H9 (cell line): ENCODE data around the gene MILR1. TPM values are rescaled to one million over a fixed set of nuclear protein-coding genes. Genes with fewer than 3 reads are reported as not detected.
A peak's percentile ranks its signal among the peaks of the same experiment; 100 is the strongest.

Experiments used
- DNase-seq: peaks from one replicate; pipeline ENCODE4 v3.0.0-alpha.2; 2017
- H2AFZ ChIP-seq: one replicate; pipeline ENCODE4 v1.6.1; 2013; ENCODE audit warnings: mild to moderate bottlenecking, low read length, control low read depth, moderate library complexity
- H2AK5ac ChIP-seq: 2 replicates; pipeline ENCODE4 v1.6.1; 2013; ENCODE audit warnings: low read length, control low read depth, mixed read lengths; ENCODE audit not compliant: insufficient read length
- H2BK120ac ChIP-seq: one replicate; pipeline ENCODE4 v1.6.1; 2013; ENCODE audit warnings: low read depth, mild to moderate bottlenecking, low read length, control low read depth, inconsistent platforms; ENCODE audit not compliant: poor library complexity, severe bottlenecking
- H2BK12ac ChIP-seq: 2 replicates; pipeline ENCODE4 v1.6.1; 2013; ENCODE audit warnings: low read length, control low read depth, mixed read lengths, low read depth; ENCODE audit not compliant: insufficient read length
- H2BK15ac ChIP-seq: 2 replicates; pipeline ENCODE4 v1.6.1; 2013; ENCODE audit warnings: low read depth, low read length, control low read depth
- H2BK20ac ChIP-seq: one replicate; pipeline ENCODE4 v1.6.1; 2013; ENCODE audit warnings: low read depth, mild to moderate bottlenecking, low read length, control low read depth, inconsistent platforms; ENCODE audit not compliant: poor library complexity, severe bottlenecking
- H2BK5ac ChIP-seq: 2 replicates; pipeline ENCODE4 v1.6.1; 2013; ENCODE audit warnings: low read length, control low read depth, mixed read lengths; ENCODE audit not compliant: insufficient read length
- H3K14ac ChIP-seq: 2 replicates; pipeline ENCODE4 v1.6.1; 2013; ENCODE audit warnings: low read length, control low read depth; ENCODE audit not compliant: insufficient read depth
- H3K18ac ChIP-seq: 2 replicates; pipeline ENCODE4 v1.6.1; 2013; ENCODE audit warnings: low read depth, mild to moderate bottlenecking, mixed read lengths, low read length, control low read depth; ENCODE audit not compliant: insufficient read length
- H3K23ac ChIP-seq: 2 replicates; pipeline ENCODE4 v1.6.1; 2013; ENCODE audit warnings: low read length, control low read depth, mixed read lengths, low read depth; ENCODE audit not compliant: insufficient read length
- H3K23me2 ChIP-seq: 2 replicates; pipeline ENCODE4 v1.6.1; 2013; ENCODE audit warnings: low read depth, mild to moderate bottlenecking, mixed read lengths, low read length, control low read depth; ENCODE audit not compliant: insufficient read length, poor library complexity, severe bottlenecking
- H3K27ac ChIP-seq: 2 replicates; pipeline ENCODE4 v1.5.1; 2013; ENCODE audit warnings: low read length, control low read depth, mixed read lengths, low read depth; ENCODE audit not compliant: insufficient read length
- H3K27me3 ChIP-seq: 2 replicates; pipeline ENCODE4 v1.6.1; 2013; ENCODE audit warnings: low read length, control low read depth, inconsistent platforms; ENCODE audit not compliant: insufficient read depth
- H3K4ac ChIP-seq: 2 replicates; pipeline ENCODE4 v1.6.1; 2013; ENCODE audit warnings: low read depth, mild to moderate bottlenecking, control low read depth, inconsistent platforms, low read length, moderate library complexity
- H3K4me1 ChIP-seq: 2 replicates; pipeline ENCODE4 v1.6.1; 2013; ENCODE audit warnings: low read length, control low read depth, inconsistent platforms; ENCODE audit not compliant: insufficient read depth
- H3K4me2 ChIP-seq: 2 replicates; pipeline ENCODE4 v1.6.1; 2013; ENCODE audit warnings: low read length, control low read depth, mixed read lengths; ENCODE audit not compliant: insufficient read length, insufficient read depth
- H3K56ac ChIP-seq: 2 replicates; pipeline ENCODE4 v1.6.1; 2013; ENCODE audit warnings: low read depth, mild to moderate bottlenecking, mixed read lengths, low read length, control low read depth; ENCODE audit not compliant: insufficient read length
- H3K79me1 ChIP-seq: 2 replicates; pipeline ENCODE4 v1.6.1; 2013; ENCODE audit warnings: low read depth, mild to moderate bottlenecking, moderate library complexity, low read length, control low read depth, inconsistent platforms; ENCODE audit not compliant: insufficient read depth, poor library complexity, severe bottlenecking
- H3K79me2 ChIP-seq: 2 replicates; pipeline ENCODE4 v1.6.1; 2013; ENCODE audit warnings: low read length, control low read depth, inconsistent platforms; ENCODE audit not compliant: insufficient read depth
- H3K9ac ChIP-seq: 2 replicates; pipeline ENCODE4 v1.6.1; 2013; ENCODE audit warnings: low read length, control low read depth, mixed read lengths; ENCODE audit not compliant: insufficient read length; ENCODE audit errors: extremely low read depth
- H3K9me3 ChIP-seq: one replicate; pipeline ENCODE4 v1.6.1; 2013; ENCODE audit warnings: low read depth, low read length, inconsistent platforms; ENCODE audit not compliant: control insufficient read depth
- H3T11ph ChIP-seq: one replicate; pipeline ENCODE4 v1.6.1; 2013; ENCODE audit warnings: mild to moderate bottlenecking, low read length, control low read depth, inconsistent platforms
- H4K20me1 ChIP-seq: one replicate; pipeline ENCODE4 v1.6.1; 2013; ENCODE audit not compliant: control insufficient read depth, insufficient read length, insufficient read depth
- H4K5ac ChIP-seq: 2 replicates; pipeline ENCODE4 v1.6.1; 2013; ENCODE audit warnings: low read depth, mild to moderate bottlenecking, mixed read lengths, low read length, control low read depth; ENCODE audit not compliant: insufficient read length
- H4K8ac ChIP-seq: replicated peaks from 2 replicates; pipeline ENCODE4 v1.6.1; 2013; ENCODE audit warnings: low read length, control low read depth, mixed read lengths, low read depth; ENCODE audit not compliant: insufficient read length
- H4K91ac ChIP-seq: 2 replicates; pipeline ENCODE4 v1.6.1; 2013; ENCODE audit warnings: low read depth, mild to moderate bottlenecking, moderate library complexity, mixed read lengths, low read length, control low read depth; ENCODE audit not compliant: insufficient read length
- H3K27ac Mint-ChIP-seq, 3 experiments: 2 replicates in 2 of 3; 3 replicates in 1 of 3; pipeline ENCODE4 v1.8.0; 2020 to 2021; ENCODE audit warnings: mixed read lengths in 3 of 3, mild to moderate bottlenecking in 1 of 3, moderate library complexity in 1 of 3
- H3K27me3 Mint-ChIP-seq: 2 replicates; pipeline ENCODE4 v1.8.0; 2021; ENCODE audit warnings: low read depth, mild to moderate bottlenecking, moderate library complexity, mixed read lengths
- H3K36me3 Mint-ChIP-seq, 3 experiments: 2 replicates in 2 of 3; 3 replicates in 1 of 3; pipeline ENCODE4 v1.8.0; 2020 to 2021; ENCODE audit warnings: low read depth in 3 of 3, mixed read lengths in 3 of 3; ENCODE audit not compliant: insufficient read depth in 1 of 3
- H3K4me1 Mint-ChIP-seq, 2 experiments: 2 replicates each; pipeline ENCODE4 v1.8.0; 2020; ENCODE audit warnings: mixed read lengths in 2 of 2
- H3K4me3 Mint-ChIP-seq, 2 experiments: 2 replicates in 1 of 2; 3 replicates in 1 of 2; pipeline ENCODE4 v1.8.0; 2020 to 2021; ENCODE audit warnings: mild to moderate bottlenecking in 2 of 2, mixed read lengths in 2 of 2, moderate library complexity in 1 of 2
- H3K9me3 Mint-ChIP-seq, 2 experiments: 2 replicates in 1 of 2; 3 replicates in 1 of 2; pipeline ENCODE4 v1.8.0; 2020; ENCODE audit warnings: mild to moderate bottlenecking in 2 of 2, mixed read lengths in 2 of 2, moderate library complexity in 1 of 2
- CTCF ChIP-seq: fragments of 200-600 bp; sonication (generic); conservative IDR thresholded peaks from 3 replicates; pipeline ENCODE4 v1.8.0; 2021; ENCODE audit warnings: antibody characterized with exemption, mild to moderate bottlenecking
- WGBS: extraction: QIAGEN DNeasy Blood & Tissue Kit; methylation state at CpG from one replicate; pipeline ENCODE4 v1.1.7; 2013; ENCODE audit warnings: missing lambda C conversion rate, low lambda C conversion rate, mixed read lengths; ENCODE audit not compliant: insufficient read length; ENCODE audit errors: extremely low coverage; 5-methylcytosine and 5-hydroxymethylcytosine counted together
- long read RNA-seq: library from polyadenylated mRNA; unstranded; transcript quantifications from one replicate; pipeline ENCODE4 v2.0.0, GENCODE V29; 2020
- total RNA-seq: library from RNA; stranded (reverse); gene quantifications from 2 replicates; pipeline ENCODE4 v1.2.1, GENCODE V29; 2021

Gene MILR1
- total RNA-seq = not detected in 2 replicates
- long read RNA-seq = 0 reads

- Mint-ChIP-seq H3K4me1 (no peaks in the 10 kb centered on the region), H3K36me3 (no peaks in the 10 kb centered on the region), H3K4me3 (no peak within 1 kb of the TSS), H3K9me3 (no peaks in the 10 kb centered on the region), H3K27ac (0 out of 7 replicates have a peak within 1 kb of the TSS, but pooled peaks of 1 of the 3 experiments have one; percentile 39), H3K27me3 (no peaks in the 10 kb centered on the region)
- Histone ChIP-seq H2AK5ac (no peak within 1 kb of the TSS), H2AFZ (no peak within 1 kb of the TSS), H2BK120ac (no peak within 1 kb of the TSS), H3K18ac (no peak within 1 kb of the TSS), H3K9ac (no peak within 1 kb of the TSS), H3K4me2 (no peak within 1 kb of the TSS), H2BK5ac (no peak within 1 kb of the TSS), H3T11ph (no peak within 1 kb of the TSS), H2BK20ac (no peak within 1 kb of the TSS), H4K5ac (no peak within 1 kb of the TSS), H3K14ac (no peak within 1 kb of the TSS), H3K79me2 (no peaks in the 10 kb centered on the region), H4K91ac (no peak within 1 kb of the TSS), H3K56ac (no peak within 1 kb of the TSS), H3K9me3 (no peaks in the 10 kb centered on the region), H3K27ac (no peak within 1 kb of the TSS), H4K20me1 (no peaks in the 10 kb centered on the region), H2BK12ac (no peak within 1 kb of the TSS), H3K27me3 (no peaks in the 10 kb centered on the region), H3K4me1 (no peaks in the 10 kb centered on the region), H3K4ac (no peak within 1 kb of the TSS), H2BK15ac (no peak within 1 kb of the TSS), H3K23me2 (no peaks in the 10 kb centered on the region), H3K79me1 (no peaks in the 10 kb centered on the region), H4K8ac (no peak within 1 kb of the TSS), H3K23ac (no peak within 1 kb of the TSS)
- WGBS = no CpG with 5 or more reads among the region's 10 CpGs
- no peak for DNase-seq
- no peak for TF ChIP-seq CTCF
These were observed at the start of gene MILR1 for GRCh38 chr17:64448665-64449512. TSS of gene MILR1 (plus strand) at chr17:64449115. CDS start at chr17:64449169, 54 bp downstream.
